ENCODE measurements around the gene SOX10. TPM values are rescaled to one million over a fixed set of nuclear protein-coding genes. Genes with fewer than 3 reads are reported as not detected.

The SOX10 gene
- total and polyA plus RNA-seq, 2 of the 4 experiments (the other 2 are of a cell fraction), result not detected

DNA sequence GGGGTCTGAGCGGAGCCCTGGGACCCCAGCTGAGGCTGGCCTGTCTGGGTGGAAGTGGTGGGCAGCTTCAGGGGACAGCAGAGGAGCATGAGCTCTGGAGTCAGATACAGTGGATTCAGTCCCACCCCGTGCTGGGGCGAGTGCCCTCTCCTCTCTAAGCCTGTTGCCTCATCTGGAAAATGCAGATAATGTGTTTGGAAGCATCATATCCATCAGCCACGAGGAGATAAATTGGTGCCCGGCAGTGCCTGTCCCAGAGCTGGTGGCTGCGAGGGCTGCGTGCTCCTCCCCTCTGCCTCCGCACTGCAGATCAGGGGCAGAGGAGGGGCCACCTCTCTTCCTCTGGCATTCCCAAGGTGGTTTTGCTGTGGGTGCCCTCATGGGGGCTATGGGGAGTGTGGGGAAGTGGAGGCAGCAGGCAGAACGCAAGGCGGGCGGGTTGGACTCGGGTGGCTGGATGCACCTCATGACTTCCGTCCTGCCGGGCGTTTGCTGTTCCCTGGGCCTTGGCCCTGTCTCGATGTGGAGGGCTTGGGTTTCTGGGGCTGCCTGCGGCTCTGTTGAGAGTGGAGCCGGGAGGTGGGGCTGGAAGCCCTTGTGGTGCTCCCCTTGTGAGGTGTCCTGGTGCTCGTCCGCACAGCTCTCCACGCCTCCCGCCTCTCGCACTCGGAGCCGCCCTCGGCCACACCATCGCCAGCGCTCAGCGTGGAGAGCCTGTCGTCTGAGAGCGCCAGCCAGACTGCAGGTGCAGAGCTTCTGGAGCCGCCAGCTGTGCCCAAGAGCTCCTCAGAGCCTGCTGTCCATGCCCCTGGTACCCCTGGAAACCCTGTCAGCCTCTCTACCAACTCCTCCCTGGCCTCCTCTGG, 57.4 kb downstream of the SOX10 start:
- Histone ChIP-seq H4K8ac (ENCODE audit: low read depth in 2 of 2, low read length in 2 of 2) (no peak overlapping the region), H2AK9ac (replicated peaks; ENCODE audit: low read depth, low read length, poor library complexity) (no peak overlapping the region), H4K5ac (ENCODE audit: low read depth, low read length) (no peak overlapping the region), H4K91ac (ENCODE audit: insufficient read depth, low read depth, low read length) (no peak overlapping the region), H2BK5ac (ENCODE audit: low read depth, low read length, poor library complexity, severe bottlenecking) (no peak overlapping the region), H2AK5ac (ENCODE audit: low read depth, low read length) (no peak overlapping the region), H3K4me3 (ENCODE audit: insufficient read depth, low read depth, low read length) (no peak overlapping the region), H3K4me1 (ENCODE audit: control insufficient read depth, insufficient read depth, low read length) (peaks cover 3% of the 10 kb centered on the region; the same call in 1 of the 2 replicates), H3K9me3 (ENCODE audit: control insufficient read depth, insufficient read depth, low read length) (no peaks in the 10 kb centered on the region), H3K27me3 (ENCODE audit: control insufficient read depth, insufficient read depth, low read length) (no peaks in the 10 kb centered on the region), H3K14ac (replicated peaks; ENCODE audit: low read depth, low read length) (no peak overlapping the region), H2BK15ac (ENCODE audit: low read depth, low read length) (no peak overlapping the region), H3K23ac (ENCODE audit: low read depth, low read length) (no peak overlapping the region), H2BK120ac (ENCODE audit: low read depth, low read length) (no peak overlapping the region), H4K20me1 (ENCODE audit: insufficient read depth, low read length) (peaks cover 24% of the 10 kb centered on the region), H3K18ac (ENCODE audit: low read depth, low read length) (no peak overlapping the region), H3K56ac (ENCODE audit: extremely low read depth, insufficient read depth, low read length) (no peak overlapping the region), H3K9ac (ENCODE audit: low read depth, low read length) (no peak overlapping the region), H3K4me2 (ENCODE audit: low read depth, low read length) (no peak overlapping the region), H3K79me1 (ENCODE audit: low read depth in 1 of 2, low read length in 2 of 2) (peaks cover 0 to 35% of the 10 kb centered on the region in 2 experiments; a peak in 3 of 4 replicates), H2AFZ (replicated peaks; ENCODE audit: low read length, poor library complexity) (no peak overlapping the region), H3K27ac (ENCODE audit: insufficient read depth, low read length) (no peak overlapping the region), H3K4ac (ENCODE audit: low read depth, low read length) (no peak overlapping the region), H3K9me1 (ENCODE audit: insufficient read depth, low read length) (no peaks in the 10 kb centered on the region), H3K36me3 (ENCODE audit: control insufficient read depth, insufficient read depth, low read length) (peaks cover 56% of the 10 kb centered on the region), H2BK20ac (ENCODE audit: low read depth, low read length) (no peak overlapping the region)
- intact Hi-C loops (cut with micrococcal nuclease) (no loop called here), dilution Hi-C loops (cut with HindIII; ENCODE audit: low sequenced_read_pairs, unreplicated experiment) (no loop called here), in situ Hi-C loops (cut with MboI; ENCODE audit: low sequenced_read_pairs) (no loop called here)
- no TSS peak for BruUV-seq (replicated peaks)
- ChIA-PET CTCF (no interaction called here), POLR2A (ENCODE audit: unreplicated experiment) (interaction anchor here (0.6 kb wide), 1 partner anchor 22 kb away, joined by 8 read pairs; no protein-coding TSS in a partner anchor)
- DNase-seq, result no peak
- no peak for ATAC-seq (ENCODE audit: low read depth)
- 95% methylated on average over 9 of the region's 32 CpGs; no CpG with 5 or more reads in 1 of the 2 experiments for WGBS, 2 experiments (ENCODE audit: extremely low coverage in 2 of 2, insufficient read length in 1 of 2)
- TF ChIP-seq BHLHE40 (IDR thresholded peaks at IDR 0.05; ENCODE audit: low read depth, low read length), result no peak
- TF ChIP-seq, protein P1, sequence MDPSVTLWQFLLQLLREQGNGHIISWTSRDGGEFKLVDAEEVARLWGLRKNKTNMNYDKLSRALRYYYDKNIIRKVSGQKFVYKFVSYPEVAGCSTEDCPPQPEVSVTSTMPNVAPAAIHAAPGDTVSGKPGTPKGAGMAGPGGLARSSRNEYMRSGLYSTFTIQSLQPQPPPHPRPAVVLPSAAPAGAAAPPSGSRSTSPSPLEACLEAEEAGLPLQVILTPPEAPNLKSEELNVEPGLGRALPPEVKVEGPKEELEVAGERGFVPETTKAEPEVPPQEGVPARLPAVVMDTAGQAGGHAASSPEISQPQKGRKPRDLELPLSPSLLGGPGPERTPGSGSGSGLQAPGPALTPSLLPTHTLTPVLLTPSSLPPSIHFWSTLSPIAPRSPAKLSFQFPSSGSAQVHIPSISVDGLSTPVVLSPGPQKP (IDR thresholded peaks at IDR 0.05; ENCODE audit: borderline replicate concordance, low read depth, low read length), result no peak
- no peak for TF ChIP-seq POLR2A (IDR thresholded peaks at IDR 0.05; ENCODE audit: low read depth, low read length)
- no peak for TF ChIP-seq CHD1 (IDR thresholded peaks at IDR 0.05; ENCODE audit: low read depth, low read length)
- TF ChIP-seq CEBPB (IDR thresholded peaks at IDR 0.05; ENCODE audit: low read depth, low read length), result no peak
- TF ChIP-seq NFE2L2 (IDR thresholded peaks at IDR 0.05; ENCODE audit: low read depth, low read length), result no peak
- TF ChIP-seq, protein P2, sequence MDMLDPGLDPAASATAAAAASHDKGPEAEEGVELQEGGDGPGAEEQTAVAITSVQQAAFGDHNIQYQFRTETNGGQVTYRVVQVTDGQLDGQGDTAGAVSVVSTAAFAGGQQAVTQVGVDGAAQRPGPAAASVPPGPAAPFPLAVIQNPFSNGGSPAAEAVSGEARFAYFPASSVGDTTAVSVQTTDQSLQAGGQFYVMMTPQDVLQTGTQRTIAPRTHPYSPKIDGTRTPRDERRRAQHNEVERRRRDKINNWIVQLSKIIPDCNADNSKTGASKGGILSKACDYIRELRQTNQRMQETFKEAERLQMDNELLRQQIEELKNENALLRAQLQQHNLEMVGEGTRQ (IDR thresholded peaks at IDR 0.05; ENCODE audit: low read depth, low read length), result no peak
- no peak for TF ChIP-seq RAD21 (IDR thresholded peaks at IDR 0.05; ENCODE audit: low read length)
- TF ChIP-seq MAZ (IDR thresholded peaks at IDR 0.05; ENCODE audit: borderline replicate concordance, low read depth, low read length), result no peak
- TF ChIP-seq MXI1 (IDR thresholded peaks at IDR 0.05; ENCODE audit: borderline replicate concordance, low read depth, low read length), result no peak
- no peak for TF ChIP-seq MAFK (IDR thresholded peaks at IDR 0.05; ENCODE audit: low read depth, low read length)
